Measurements from ENCODE around the gene BNC1.
A peak's percentile ranks its signal among the peaks of the same experiment; 100 is the strongest.
"Not testable (repeated sequence)": the region's sequence is repeated elsewhere in the genome, so short reads cannot be mapped to it uniquely, and the experiment has no call there.

BNC1 gene

GRCh38 chr15:83293201-83293600 lies 8.7 kb upstream of the BNC1 start:
- no peak for DNase-seq (ENCODE audit: low read depth in 2 of 2)

GRCh38 chr15:83292317-83292716 lies 7.9 kb upstream of the BNC1 start:
- no peak for DNase-seq (ENCODE audit: low read depth in 2 of 2)

- DNase-seq (ENCODE audit: low read depth in 2 of 2) = no peak
These were observed 5.8 kb upstream of the BNC1 start for GRCh38 chr15:83290236-83290635.

- DNase-seq (ENCODE audit: low read depth in 2 of 2) = no peak
These were observed 4.7 kb upstream of the BNC1 start for GRCh38 chr15:83289160-83289559.

GRCh38 chr15:83288381-83288801 lies 3.9 kb upstream of the BNC1 start:
- no peak for DNase-seq (ENCODE audit: low read depth in 2 of 2)

- DNase-seq (ENCODE audit: low read depth in 2 of 2) = peak; percentile 94 to 95
These were observed 3.1 kb upstream of the BNC1 start for GRCh38 chr15:83287541-83288027.

GRCh38 chr15:83285979-83286553 lies 1.6 kb upstream of the BNC1 start:
- peak; percentile 67 to 69 for DNase-seq (ENCODE audit: low read depth in 2 of 2)

GRCh38 chr15:83285284-83285978 lies 967 bp upstream of the BNC1 start:
- no peak for DNase-seq (ENCODE audit: low read depth in 2 of 2)

- no peak for DNase-seq (ENCODE audit: low read depth in 2 of 2)
These were observed 478 bp downstream of the BNC1 start for GRCh38 chr15:83283813-83284558.

GRCh38 chr15:83283138-83283812 lies 1.2 kb downstream of the BNC1 start:
- no peak for DNase-seq (ENCODE audit: low read depth in 2 of 2)

GRCh38 chr15:83282776-83283137 lies 1.7 kb downstream of the BNC1 start:
- DNase-seq (ENCODE audit: low read depth in 2 of 2) = no peak

- no peak for DNase-seq (ENCODE audit: low read depth in 2 of 2)
These were observed 2.3 kb downstream of the BNC1 start for GRCh38 chr15:83282141-83282540.

GRCh38 chr15:83278191-83278590 lies 6.3 kb downstream of the BNC1 start:
- DNase-seq (ENCODE audit: low read depth in 2 of 2) = no peak

- no peak for DNase-seq (ENCODE audit: low read depth in 2 of 2)
These were observed 7.8 kb downstream of the BNC1 start for GRCh38 chr15:83276661-83277060.

- no peak for DNase-seq (ENCODE audit: low read depth in 2 of 2)
These were observed 9.1 kb downstream of the BNC1 start for GRCh38 chr15:83275412-83275811.

- no peak for DNase-seq (ENCODE audit: low read depth in 2 of 2)
These were observed 14.3 kb downstream of the BNC1 start for GRCh38 chr15:83270176-83270575.

GRCh38 chr15:83268147-83268546 lies 16.3 kb downstream of the BNC1 start:
- no peak for DNase-seq (ENCODE audit: low read depth in 2 of 2)

GRCh38 chr15:83262594-83263315 lies 21.7 kb downstream of the BNC1 start:
- no peak for DNase-seq (ENCODE audit: low read depth in 2 of 2)

GRCh38 chr15:83262181-83262580 lies 22.3 kb downstream of the BNC1 start:
- not testable (repeated sequence) for DNase-seq (ENCODE audit: low read depth in 2 of 2)

GRCh38 chr15:83250781-83251180 lies 33.7 kb downstream of the BNC1 start:
- DNase-seq (ENCODE audit: low read depth in 2 of 2) = peak; percentile 50 to 55

GRCh38 chr15:83249030-83249343 lies 35.5 kb downstream of the BNC1 start:
- no peak for DNase-seq (ENCODE audit: low read depth in 2 of 2)
